NCI-H748 treated with DMSO at 0.1 percent for 48 hours (cell line): ENCODE measurements around the gene U2AF1L4.
"Not testable (repeated sequence)": the region's sequence is repeated elsewhere in the genome, so short reads cannot be mapped to it uniquely, and the experiment has no call there.

Experiments
- DNase-seq: peaks from one replicate; lab custom pipeline; 2025; lab: John Stamatoyannopoulos, UW

The U2AF1L4 gene

GRCh38 chr19:35780717-35781116 is 35.5 kb upstream of the U2AF1L4 start:
- DNase-seq, result no peak

DNA sequence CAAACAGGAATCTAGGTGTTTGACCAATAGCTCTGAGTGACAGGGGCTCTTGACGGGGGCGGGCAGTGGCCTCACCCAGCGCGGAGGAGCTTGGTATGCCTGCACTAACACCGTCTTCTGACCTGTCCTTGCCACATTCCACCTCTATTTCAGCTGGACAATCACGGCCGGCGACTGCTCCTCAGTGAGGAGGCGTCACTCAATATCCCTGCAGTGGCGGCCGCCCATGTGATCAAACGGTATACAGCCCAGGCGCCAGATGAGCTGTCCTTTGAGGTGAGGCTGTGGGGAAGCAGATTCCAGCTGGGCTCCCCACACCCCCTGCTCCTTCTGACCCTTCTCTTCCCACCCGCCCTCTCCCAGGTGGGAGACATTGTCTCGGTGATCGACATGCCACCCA is 34.8 kb upstream of the U2AF1L4 start:
- no peak for DNase-seq

DNA sequence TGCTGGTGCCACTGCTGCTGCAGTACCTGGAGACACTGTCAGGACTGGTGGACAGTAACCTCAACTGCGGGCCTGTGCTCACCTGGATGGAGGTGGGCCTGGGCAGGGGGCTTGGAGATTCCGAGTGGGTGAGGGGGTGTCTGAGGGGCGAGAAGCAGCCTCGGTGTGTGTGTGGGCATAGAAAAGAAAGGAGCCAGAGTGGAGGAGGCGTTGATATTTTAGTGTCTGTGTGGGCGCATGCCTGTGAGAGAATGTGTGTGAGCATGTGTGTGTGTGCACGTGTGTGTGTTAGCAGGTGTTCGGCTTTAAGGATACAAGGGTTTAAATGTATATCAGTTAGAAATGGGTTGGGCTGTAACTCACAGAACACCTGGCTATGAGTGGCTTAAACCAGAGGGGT is 33.8 kb upstream of the U2AF1L4 start:
- no peak for DNase-seq

DNA sequence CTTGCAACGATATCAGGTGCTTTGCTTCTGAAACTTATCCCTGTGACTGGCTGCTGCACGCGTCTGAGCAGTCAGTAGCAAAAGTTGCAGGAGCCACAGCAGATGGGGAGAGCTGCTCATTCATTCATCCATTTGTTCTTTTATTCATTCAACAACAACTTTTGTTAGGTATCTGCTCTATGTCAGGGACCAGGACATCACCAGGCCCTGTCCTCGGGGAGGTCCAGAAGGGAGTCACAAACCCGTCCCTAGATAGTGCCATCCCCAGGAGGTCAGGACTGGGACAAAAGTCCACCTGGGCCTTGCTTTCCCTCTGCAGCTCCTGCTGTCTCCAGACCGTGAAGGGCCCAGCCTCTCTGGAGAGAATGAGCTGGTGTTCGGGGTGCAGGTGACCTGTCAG is 32.7 kb upstream of the U2AF1L4 start:
- DNase-seq, result no peak

- DNase-seq, result no peak
Measured at GRCh38 chr19:35777086-35777841, 32.0 kb upstream of the U2AF1L4 start.

DNA sequence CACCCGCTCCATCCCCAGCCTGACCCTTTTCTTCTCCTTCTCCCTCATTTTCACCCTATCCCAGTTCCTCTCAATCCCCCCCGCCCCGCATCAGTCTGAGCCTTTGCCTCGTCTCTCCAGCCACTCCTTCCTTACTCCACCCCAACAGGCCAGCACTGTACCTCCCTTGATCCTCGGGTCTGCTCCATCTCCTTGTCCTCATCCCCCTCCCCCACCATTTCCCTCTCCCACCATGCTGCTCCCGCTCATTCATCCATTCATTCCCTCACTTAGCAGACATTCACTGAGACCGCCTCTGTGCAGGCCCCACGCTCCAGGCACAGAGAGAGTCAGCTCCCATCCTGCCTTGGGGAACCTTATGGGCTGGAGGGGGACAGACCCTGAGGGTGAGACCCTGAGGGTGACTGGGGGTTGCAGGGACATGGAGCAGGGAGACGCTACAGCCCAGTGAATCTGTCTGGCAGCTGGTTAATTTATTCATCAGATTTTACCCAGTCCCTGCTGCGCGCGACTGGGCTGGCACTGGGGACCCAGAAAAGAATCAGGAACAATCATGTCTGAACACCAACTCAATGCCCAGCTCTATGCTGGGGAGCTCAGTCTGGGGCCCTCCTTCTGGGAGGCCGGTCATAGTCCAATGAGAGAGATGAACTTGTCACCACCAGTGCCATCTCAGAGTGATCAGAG is 31.0 kb upstream of the U2AF1L4 start:
- no peak for DNase-seq

DNA sequence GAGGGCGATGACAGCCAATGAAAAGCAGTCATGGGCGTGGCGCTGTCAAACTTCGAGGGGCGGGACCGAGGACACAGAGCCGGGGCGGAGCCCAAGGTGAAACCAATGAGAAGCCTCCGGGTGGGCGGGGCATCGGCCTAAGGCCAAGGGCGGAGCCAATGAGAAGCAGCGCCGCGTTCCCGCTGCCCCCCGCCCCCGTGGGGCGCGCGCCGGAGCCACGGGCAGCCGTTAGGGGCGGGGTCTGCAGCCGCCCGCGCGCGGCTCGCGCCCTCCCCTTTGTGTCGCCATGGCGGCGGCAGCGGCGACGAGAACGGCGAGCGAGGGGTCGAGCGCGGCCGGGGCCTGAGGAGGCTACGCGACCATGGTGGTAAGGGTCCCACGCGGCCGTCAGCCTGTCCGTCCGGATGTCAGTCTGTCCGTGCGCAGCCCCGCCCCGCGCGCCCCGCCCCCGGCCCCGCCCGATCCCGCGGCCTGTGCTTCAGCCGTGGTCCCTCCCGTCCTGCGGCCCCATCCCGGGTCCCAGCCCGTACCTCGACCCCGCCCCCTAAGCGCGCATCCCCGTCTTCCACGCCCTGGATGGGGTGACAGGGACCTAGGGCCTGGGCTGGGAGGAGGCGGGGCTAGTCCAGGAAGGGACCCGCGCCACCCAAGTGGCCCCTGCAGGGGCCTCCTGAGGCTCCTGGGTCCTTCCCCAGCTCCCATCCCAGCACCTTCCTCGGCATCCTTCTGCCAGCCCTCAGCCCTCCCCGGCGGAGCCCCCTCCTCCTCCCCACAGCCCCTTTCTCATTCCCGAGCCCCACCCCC is 30.3 kb upstream of the U2AF1L4 start, which contains the start of gene ARHGAP33:
Gene ARHGAP33, plus strand, starts transcription at position 267 of the 804 bp plus-strand sequence. Its CDS starts 95 bp downstream, at position 362.
- DNase-seq, result peak; percentile 99

DNA sequence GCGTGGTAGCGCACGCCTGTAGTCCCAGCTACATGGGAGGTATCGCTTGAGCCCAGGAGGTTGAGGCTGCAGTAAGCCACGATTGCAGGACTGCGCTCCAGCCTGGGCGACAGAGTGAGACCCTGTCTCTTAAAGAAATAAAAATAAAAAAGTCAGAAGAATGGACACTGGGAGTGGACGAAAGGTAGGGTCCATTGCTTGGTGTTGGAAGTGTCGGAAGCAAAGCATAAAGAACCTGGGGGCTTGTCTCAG is 29.8 kb upstream of the U2AF1L4 start:
- DNase-seq, result no peak

DNA sequence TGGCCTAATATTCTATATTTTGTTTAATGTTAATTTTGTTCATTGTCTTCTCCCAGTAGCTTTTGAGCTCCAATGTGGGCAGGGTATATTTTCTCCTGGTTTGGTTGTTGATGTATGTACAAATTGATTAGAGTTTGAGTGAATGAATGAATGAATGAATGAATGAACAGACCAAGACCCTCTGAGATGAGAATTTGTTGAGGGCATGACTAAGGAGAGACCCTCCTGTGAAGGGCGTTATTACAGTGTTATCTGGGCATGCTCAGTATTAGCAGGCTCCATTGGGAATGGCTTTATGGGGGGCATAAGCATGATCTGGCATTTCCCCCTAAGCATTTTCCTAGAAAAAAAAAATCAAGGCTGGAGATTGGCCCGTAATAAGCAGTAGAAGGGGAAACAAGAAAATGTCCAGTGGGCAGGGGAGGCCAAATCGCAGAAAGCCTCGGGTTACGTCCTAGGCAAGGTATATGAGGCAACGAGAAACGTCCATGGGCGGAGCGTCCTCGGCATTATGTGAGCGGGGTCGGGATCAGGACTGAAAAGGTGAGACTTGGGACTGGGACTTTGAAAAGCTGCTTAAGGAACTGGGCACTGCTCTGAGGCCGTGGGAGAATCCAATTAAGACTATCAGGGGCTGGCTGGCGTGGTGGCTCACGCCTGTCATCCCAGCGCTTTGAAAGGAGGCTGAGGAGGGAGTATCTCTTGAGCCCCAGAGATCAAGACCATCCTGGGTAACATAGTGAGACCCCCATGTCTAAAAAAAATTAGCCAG is 29.2 kb upstream of the U2AF1L4 start:
- DNase-seq, result no peak

GRCh38 chr19:35773020-35773806 is 28.0 kb upstream of the U2AF1L4 start:
- no peak for DNase-seq

DNA sequence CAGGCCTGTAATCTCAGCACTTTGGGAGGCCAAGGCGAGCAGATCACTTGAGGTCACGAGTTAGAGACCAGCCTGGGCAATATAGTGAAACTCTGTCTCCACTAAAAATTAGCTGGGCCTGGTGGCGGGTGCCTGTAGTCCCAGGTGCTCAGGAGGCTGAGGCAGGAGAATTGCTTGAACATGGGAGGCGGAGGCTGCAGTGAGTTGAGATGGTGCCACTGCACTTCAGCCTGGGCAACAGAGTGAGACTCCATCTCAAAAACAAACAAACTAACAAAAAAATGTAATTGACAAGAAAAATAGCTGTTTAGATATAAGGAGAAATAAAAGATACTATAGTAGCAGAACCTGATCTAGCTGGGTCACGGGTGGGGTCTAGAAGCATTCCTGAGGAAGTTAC is 27.1 kb upstream of the U2AF1L4 start:
- DNase-seq, result not testable (repeated sequence)

DNA sequence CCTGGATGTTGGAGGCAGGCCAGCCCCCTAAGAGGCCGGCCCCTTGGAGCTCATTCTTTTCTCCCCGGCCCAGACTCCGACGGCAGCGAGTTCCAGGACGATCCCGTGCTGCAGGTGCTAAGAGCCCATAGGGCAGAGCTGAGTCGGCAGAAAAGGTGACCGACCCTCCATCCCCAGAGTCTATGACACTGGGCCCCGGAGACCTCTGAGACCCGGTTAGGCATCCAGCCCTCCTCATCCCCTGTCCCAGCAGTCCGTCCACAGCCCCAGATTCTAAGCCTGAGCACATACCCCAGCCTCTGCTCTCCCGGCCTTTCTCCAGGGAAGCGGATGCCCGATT is 22.8 kb upstream of the U2AF1L4 start:
- no peak for DNase-seq

GRCh38 chr19:35767288-35768081 is 22.3 kb upstream of the U2AF1L4 start:
- DNase-seq, result no peak

GRCh38 chr19:35766571-35767104 is 21.4 kb upstream of the U2AF1L4 start:
- no peak for DNase-seq

- no peak for DNase-seq
Measured at GRCh38 chr19:35764432-35765315, 19.5 kb upstream of the U2AF1L4 start.

GRCh38 chr19:35760711-35761349 is 15.6 kb upstream of the U2AF1L4 start:
- DNase-seq, result no peak

DNA sequence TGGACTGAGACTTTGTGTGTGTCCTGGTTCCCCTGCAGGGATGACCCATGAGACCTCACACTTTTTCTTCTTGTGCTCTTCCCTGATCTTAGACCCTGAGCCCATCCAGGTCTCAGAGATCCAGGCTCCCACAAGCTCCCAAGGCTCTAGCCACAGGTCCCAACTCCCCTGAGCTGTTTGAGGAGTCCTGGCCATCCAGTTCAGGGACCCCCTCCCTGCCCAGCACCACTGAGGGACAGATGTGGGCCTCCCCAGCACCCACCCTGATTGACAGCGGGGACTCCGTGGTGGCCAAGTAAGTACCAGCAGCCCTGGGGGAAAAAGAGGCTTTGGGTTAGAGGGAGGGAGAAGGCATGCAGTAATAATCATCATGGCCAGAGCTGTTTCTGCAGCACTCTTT is 14.5 kb upstream of the U2AF1L4 start:
- no peak for DNase-seq

DNA sequence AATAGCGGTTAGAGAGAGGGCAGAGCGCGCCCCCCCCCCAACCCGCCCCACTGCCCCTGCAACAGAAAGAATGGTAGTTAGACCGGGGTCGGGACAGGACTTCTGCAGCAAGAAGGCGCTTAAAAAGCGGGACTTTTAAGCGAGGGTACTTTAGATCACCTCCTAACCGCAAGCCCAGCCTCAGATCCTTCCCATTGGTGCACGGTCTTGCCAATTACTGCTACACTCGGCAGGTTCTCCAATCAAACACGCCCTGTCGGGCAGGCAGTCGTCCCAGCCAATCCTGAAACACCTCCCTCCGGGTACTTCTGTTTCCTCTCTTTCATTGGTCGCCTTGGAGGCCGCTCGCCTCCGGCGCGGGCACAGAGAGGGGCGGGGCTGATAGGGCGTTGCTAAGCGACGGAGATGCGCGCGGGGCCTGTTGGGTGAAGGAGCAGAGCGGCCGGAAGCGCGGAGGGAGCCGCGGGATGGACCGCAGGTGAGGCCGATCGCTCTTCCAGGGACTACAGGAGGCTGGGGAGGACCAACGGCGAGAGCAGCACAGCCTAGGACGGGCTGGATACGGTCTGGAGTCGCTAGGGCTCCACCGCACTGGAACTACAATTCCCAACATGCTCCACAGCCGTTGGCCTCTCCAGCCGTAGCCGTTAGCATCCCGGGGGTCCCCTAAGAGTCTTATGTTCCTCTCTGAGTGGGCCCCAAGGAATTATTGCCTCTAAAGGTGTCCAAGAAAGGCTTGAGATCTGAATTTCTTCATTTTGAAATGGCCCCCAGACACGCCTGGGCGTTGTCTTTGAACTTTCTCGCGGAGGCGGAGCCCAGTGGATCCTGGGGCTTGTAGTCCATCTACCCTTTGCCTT is 12.8 kb upstream of the U2AF1L4 start, which contains the start of gene PROSER3:
Gene PROSER3, plus strand, starts transcription at position 428 of the 860 bp plus-strand sequence. Its CDS starts 40 bp downstream, at position 468.
- DNase-seq, result peak; percentile 99
